OCI-LY3 (cell line): ENCODE results near the gene MXI1.

Experiments
- EZH2phosphoT487 ChIP-seq: fragments of 200-600 bp; shearing (Covaris generic); IDR thresholded peaks from 2 replicates; pipeline ENCODE4 v1.6.1; 2018; ENCODE audit warnings: antibody characterized with exemption, mixed run types, low read depth
- TF ChIP-seq, protein P1 (sequence below): fragments of 200-600, 300-600 bp; sonication (generic); IDR thresholded peaks from 2 replicates; pipeline ENCODE4 v1.5.1; 2014; ENCODE audit warnings: antibody characterized with exemption, low read length, low read depth

DNA sequence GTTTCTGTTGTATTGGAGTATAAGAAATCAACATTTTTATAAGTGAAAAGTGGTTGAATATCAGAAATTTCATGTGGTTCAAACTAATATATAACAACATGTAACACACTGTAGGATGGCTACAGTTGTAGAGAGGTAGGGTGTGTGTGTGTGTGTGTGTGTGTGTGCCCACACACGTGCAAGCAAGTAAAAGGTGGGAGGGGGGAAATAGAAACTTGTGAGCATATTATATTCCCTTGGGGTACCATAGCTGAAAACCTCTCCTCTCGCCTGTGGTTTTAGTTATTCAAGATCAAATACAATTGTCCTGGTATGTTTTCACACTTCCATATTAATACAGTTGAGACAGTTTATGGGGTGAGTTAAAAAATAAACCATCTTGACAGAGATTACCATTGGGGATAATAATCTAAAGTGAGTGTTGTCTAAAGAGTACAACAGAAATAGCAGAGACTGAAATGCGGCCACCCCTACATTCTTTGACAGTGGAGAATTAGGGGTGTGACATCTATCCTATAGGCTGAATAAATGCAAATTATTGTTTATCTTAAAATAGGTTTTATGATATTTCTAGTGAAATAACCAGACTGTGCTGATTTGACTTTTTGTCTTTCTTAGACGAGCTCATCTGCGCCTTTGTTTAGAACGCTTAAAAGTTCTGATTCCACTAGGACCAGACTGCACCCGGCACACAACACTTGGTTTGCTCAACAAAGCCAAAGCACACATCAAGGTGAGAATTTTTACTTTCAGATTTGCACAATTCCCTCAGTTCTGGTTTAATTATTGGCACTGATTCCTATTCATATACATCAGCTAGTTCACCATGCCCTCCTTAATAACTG is 71.4 kb downstream of the MXI1 start:
- TF ChIP-seq, protein P1, sequence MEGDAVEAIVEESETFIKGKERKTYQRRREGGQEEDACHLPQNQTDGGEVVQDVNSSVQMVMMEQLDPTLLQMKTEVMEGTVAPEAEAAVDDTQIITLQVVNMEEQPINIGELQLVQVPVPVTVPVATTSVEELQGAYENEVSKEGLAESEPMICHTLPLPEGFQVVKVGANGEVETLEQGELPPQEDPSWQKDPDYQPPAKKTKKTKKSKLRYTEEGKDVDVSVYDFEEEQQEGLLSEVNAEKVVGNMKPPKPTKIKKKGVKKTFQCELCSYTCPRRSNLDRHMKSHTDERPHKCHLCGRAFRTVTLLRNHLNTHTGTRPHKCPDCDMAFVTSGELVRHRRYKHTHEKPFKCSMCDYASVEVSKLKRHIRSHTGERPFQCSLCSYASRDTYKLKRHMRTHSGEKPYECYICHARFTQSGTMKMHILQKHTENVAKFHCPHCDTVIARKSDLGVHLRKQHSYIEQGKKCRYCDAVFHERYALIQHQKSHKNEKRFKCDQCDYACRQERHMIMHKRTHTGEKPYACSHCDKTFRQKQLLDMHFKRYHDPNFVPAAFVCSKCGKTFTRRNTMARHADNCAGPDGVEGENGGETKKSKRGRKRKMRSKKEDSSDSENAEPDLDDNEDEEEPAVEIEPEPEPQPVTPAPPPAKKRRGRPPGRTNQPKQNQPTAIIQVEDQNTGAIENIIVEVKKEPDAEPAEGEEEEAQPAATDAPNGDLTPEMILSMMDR = no peak
- no peak for TF ChIP-seq EZH2phosphoT487
